Measurements from ENCODE around the gene ARHGAP15. TPM values are rescaled to one million over a fixed set of nuclear protein-coding genes. Genes with fewer than 3 reads are reported as not detected.
"Not testable (repeated sequence)": the region's sequence is repeated elsewhere in the genome, so short reads cannot be mapped to it uniquely, and the experiment has no call there.

Gene ARHGAP15
- total and polyA plus RNA-seq, 2 experiments from 2014 or later, result not detected

DNA sequence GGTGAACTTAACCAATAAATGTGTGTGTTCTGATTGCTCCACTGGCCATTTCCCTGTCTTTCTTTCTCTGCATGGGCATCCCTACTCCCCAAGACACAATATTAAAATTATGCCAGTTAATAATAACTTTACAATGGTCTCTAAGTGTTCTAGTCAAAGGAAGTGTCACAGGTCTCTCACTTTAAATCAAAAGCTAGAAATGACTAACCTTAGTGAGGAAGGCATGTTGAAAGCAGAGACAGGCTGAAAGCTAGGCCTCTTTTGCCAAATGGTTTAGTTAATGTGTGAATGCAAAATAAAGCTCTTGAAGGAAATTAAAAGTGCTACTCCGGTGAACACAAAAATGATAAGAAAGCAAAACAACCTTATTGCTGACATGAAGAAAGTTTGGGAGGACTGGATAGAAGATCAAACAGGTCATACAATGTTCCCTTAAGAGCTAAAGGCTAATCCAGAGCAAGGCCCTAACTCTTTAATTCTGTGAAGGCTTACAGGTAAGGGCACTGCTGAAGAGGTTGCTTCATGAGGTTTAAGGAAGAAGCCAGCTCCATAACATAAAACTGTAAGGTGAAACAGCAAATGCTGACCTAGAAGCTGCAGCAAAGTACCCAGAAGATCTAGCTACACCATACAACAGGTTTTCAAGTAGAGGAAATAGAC is 44.0 kb upstream of the ARHGAP15 start:
- no peak for DNase-seq
- Histone ChIP-seq H3K27me3 (replicated peaks; ENCODE audit: insufficient read depth) (no peaks in the 10 kb centered on the region), H3K27ac (no peak overlapping the region), H3K9me3 (ENCODE audit: low read depth) (no peaks in the 10 kb centered on the region), H3K4me2 (ENCODE audit: unreplicated experiment) (no peak overlapping the region), H3K9me2 (ENCODE audit: insufficient read depth) (no peaks in the 10 kb centered on the region), H2AFZ (no peak overlapping the region), H3K4me1 (ENCODE audit: insufficient read depth) (peaks cover 5% of the 10 kb centered on the region; the same call in 1 of the 2 replicates), H4K20me1 (ENCODE audit: insufficient read depth) (no peaks in the 10 kb centered on the region), H3F3A (ENCODE audit: insufficient read depth) (0 out of 2 replicates have a peak, but pooled peaks cover 9% of the 10 kb centered on the region), H3K79me2 (ENCODE audit: insufficient read depth) (no peaks in the 10 kb centered on the region), H3K4me3 (no peak overlapping the region), H3K36me3 (ENCODE audit: low read depth) (no peaks in the 10 kb centered on the region), H3K9ac (no peak overlapping the region)
- 94 to 96% methylated on average over 1 of the region's 1 CpG for WGBS, 2 experiments (ENCODE audit: low coverage in 1 of 2, low lambda C conversion rate in 2 of 2, missing lambda C conversion rate in 2 of 2)
- TF ChIP-seq EZH2 (IDR thresholded peaks at IDR 0.05; ENCODE audit: insufficient read depth, poor library complexity, severe bottlenecking) (no peak), EZH2phosphoT487 (IDR thresholded peaks at IDR 0.05; ENCODE audit: insufficient read depth, low read depth) (no peak)
- in situ Hi-C loops (cut with MboI), result no loop called here

DNA sequence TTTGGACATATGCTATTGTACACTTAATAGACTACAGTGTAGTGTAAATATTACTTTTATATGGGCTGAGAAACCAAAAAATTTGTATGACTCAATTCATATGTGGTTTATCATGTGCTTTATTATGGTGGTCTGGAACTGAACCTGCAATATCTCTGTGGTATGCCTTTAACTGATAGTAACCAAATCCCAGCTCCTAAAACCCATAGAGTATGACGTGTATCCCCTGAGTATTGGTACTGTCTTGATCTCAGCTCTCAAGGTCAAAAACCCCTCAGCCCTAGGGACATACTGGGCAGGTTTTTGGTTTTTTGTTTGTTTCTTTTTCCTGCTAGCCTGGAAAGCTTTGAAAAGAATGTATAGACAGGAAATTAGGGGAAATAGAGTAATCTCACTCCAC is 42.2 kb upstream of the ARHGAP15 start:
- Histone ChIP-seq H3K9me3 (ENCODE audit: low read depth) (no peaks in the 10 kb centered on the region), H4K20me1 (ENCODE audit: insufficient read depth) (no peaks in the 10 kb centered on the region), H3F3A (ENCODE audit: insufficient read depth) (0 out of 2 replicates have a peak, but pooled peaks cover 9% of the 10 kb centered on the region), H3K4me2 (ENCODE audit: unreplicated experiment) (no peak overlapping the region), H3K4me1 (ENCODE audit: insufficient read depth) (peaks cover 5% of the 10 kb centered on the region; the same call in 1 of the 2 replicates), H2AFZ (no peak overlapping the region), H3K27ac (no peak overlapping the region), H3K9me2 (ENCODE audit: insufficient read depth) (no peaks in the 10 kb centered on the region), H3K36me3 (ENCODE audit: low read depth) (no peaks in the 10 kb centered on the region), H3K27me3 (replicated peaks; ENCODE audit: insufficient read depth) (no peaks in the 10 kb centered on the region), H3K79me2 (ENCODE audit: insufficient read depth) (no peaks in the 10 kb centered on the region), H3K9ac (no peak overlapping the region), H3K4me3 (no peak overlapping the region)
- TF ChIP-seq EZH2 (IDR thresholded peaks at IDR 0.05; ENCODE audit: insufficient read depth, poor library complexity, severe bottlenecking) (no peak), EZH2phosphoT487 (IDR thresholded peaks at IDR 0.05; ENCODE audit: insufficient read depth, low read depth) (no peak)
- WGBS, 2 experiments (ENCODE audit: low coverage in 1 of 2, low lambda C conversion rate in 2 of 2, missing lambda C conversion rate in 2 of 2), result 52 to 54% methylated on average over 1 of the region's 1 CpG
- no peak for DNase-seq
- in situ Hi-C loops (cut with MboI), result no loop called here

DNA sequence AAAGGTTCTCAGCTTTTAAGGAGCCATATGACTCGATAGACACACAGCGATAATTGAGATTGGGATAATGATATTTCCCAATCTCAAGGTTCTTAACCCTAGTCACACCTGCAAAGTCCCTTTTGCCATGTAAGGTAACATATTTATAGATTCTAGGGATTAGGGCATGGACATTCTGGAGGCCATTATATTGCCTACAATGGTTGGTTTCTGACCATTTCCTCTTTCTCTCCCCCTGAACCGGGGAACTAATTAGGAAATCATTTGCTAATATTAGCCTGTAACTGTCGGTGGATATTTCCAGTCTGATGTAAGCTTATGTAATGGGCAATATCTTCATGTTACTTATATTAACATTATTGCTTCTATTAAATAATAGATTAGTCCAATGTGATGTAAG is 40.8 kb upstream of the ARHGAP15 start:
- TF ChIP-seq EZH2 (IDR thresholded peaks at IDR 0.05; ENCODE audit: insufficient read depth, poor library complexity, severe bottlenecking) (no peak), EZH2phosphoT487 (IDR thresholded peaks at IDR 0.05; ENCODE audit: insufficient read depth, low read depth) (no peak)
- 44 to 55% methylated on average over 4 of the region's 4 CpGs for WGBS, 2 experiments (ENCODE audit: low coverage in 1 of 2, low lambda C conversion rate in 2 of 2, missing lambda C conversion rate in 2 of 2)
- Histone ChIP-seq H3K9me2 (ENCODE audit: insufficient read depth) (no peaks in the 10 kb centered on the region), H4K20me1 (ENCODE audit: insufficient read depth) (no peaks in the 10 kb centered on the region), H3F3A (ENCODE audit: insufficient read depth) (0 out of 2 replicates have a peak, but pooled peaks cover 9% of the 10 kb centered on the region), H3K4me1 (ENCODE audit: insufficient read depth) (peaks cover 5% of the 10 kb centered on the region; the same call in 1 of the 2 replicates), H3K27ac (no peak overlapping the region), H3K9me3 (ENCODE audit: low read depth) (no peaks in the 10 kb centered on the region), H2AFZ (no peak overlapping the region), H3K27me3 (replicated peaks; ENCODE audit: insufficient read depth) (no peaks in the 10 kb centered on the region), H3K4me2 (ENCODE audit: unreplicated experiment) (no peak overlapping the region), H3K9ac (no peak overlapping the region), H3K4me3 (no peak overlapping the region), H3K79me2 (ENCODE audit: insufficient read depth) (no peaks in the 10 kb centered on the region), H3K36me3 (ENCODE audit: low read depth) (no peaks in the 10 kb centered on the region)
- in situ Hi-C loops (cut with MboI), result no loop called here
- no peak for DNase-seq

DNA sequence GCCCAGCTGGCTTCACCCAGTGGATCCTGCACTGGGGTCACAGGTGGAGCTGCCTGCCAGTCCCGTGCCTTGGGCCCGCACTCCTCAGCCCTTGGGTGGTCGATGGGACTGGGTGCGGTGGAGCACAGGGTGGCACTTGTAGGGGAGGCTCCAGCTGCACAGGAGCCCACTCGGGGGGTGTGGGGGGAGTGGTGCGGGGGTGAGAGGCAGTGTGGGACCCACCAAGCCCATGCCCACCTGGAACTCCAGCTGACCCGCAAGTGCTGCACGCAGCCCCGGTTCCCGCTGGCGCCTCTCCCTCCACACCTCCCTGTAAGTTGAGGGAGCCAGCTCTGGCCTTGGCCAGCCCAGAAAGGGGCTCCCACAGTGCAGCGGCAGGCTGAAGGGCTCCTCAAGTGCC is 39.7 kb upstream of the ARHGAP15 start:
- H3K9me2 ChIP-seq (ENCODE audit: insufficient read depth); H2AFZ ChIP-seq; H3K79me2 ChIP-seq (ENCODE audit: insufficient read depth); H3F3A ChIP-seq (ENCODE audit: insufficient read depth); DNase-seq; in situ Hi-C loops (cut with MboI); H3K4me1 ChIP-seq (ENCODE audit: insufficient read depth); H4K20me1 ChIP-seq (ENCODE audit: insufficient read depth); H3K9me3 ChIP-seq (ENCODE audit: low read depth); H3K4me3 ChIP-seq; H3K27me3 ChIP-seq (replicated peaks; ENCODE audit: insufficient read depth); H3K36me3 ChIP-seq (ENCODE audit: low read depth); H3K4me2 ChIP-seq (ENCODE audit: unreplicated experiment); H3K27ac ChIP-seq; H3K9ac ChIP-seq: not testable (repeated sequence)
- 77 to 98% methylated on average over 9 to 12 of the region's 12 CpGs for WGBS, 2 experiments (ENCODE audit: low coverage in 1 of 2, low lambda C conversion rate in 2 of 2, missing lambda C conversion rate in 2 of 2)
